ENCODE data around the gene SAG. TPM values are rescaled to one million over a fixed set of nuclear protein-coding genes. Genes with fewer than 3 reads are reported as not detected.

Gene SAG
- total and polyA plus RNA-seq, 9 of the 15 experiments (the other 6 are each of a cell fraction or from before 2014, with no cell fraction given) = 0.04 to 0.64 (median 0.31) TPM; not detected in 5

GRCh38 chr2:233354500-233354924, 46.9 kb downstream of the SAG start:
- H2AFZ ChIP-seq (ENCODE audit: low read depth, low read length) = peak overlapping the region; percentile 81
- peak overlapping the region; percentile 52; the same call in 1 of the 2 replicates for H3K4me2 ChIP-seq (ENCODE audit: insufficient read depth, low read length)
- ATAC-seq (no peak), FAIRE-seq (no peak), DNase-seq (ENCODE audit: extremely low read depth in 1 of 4, low spot score in 3 of 4) (no peak)
- H3K4me3 ChIP-seq = peak overlapping the region; percentile 52
- in situ Hi-C loops (cut with MboI) (no loop called here), intact Hi-C loops (cut with micrococcal nuclease) (no loop called here)
- no peak overlapping the region for H3K27ac ChIP-seq (ENCODE audit: extremely low read depth, low read depth, low read length)
- H3K9me3 ChIP-seq (replicated peaks; ENCODE audit: control insufficient read depth, insufficient read depth, low read depth, low read length) = no peaks in the 10 kb centered on the region
- CTCF ChIA-PET (ENCODE audit: low intra/inter-chr PET ratio) = no interaction called here
- H3K36me3 ChIP-seq (ENCODE audit: control insufficient read depth, insufficient read depth, low read length) = peaks cover 12% of the 10 kb centered on the region; the same call in 2 of the 3 replicates
- H3K79me2 ChIP-seq (ENCODE audit: control insufficient read depth, insufficient read depth, low read length) = peaks cover 27% of the 10 kb centered on the region
- peaks cover 6% of the 10 kb centered on the region; the same call in 1 of the 2 replicates for H4K20me1 ChIP-seq (replicated peaks; ENCODE audit: control insufficient read depth, insufficient read depth, low read length)
- POLR2A ChIA-PET = interaction anchor here (0.6 kb wide), 1 partner anchor 702 kb away, joined by 5 read pairs; no protein-coding TSS in a partner anchor
- peaks cover 31 to 34% of the 10 kb centered on the region in 2 experiments for H3K4me1 ChIP-seq (replicated peaks in 1 of 2; ENCODE audit: control insufficient read depth in 2 of 2, insufficient read depth in 2 of 2, low read length in 2 of 2)
- WGBS (ENCODE audit: insufficient coverage, low coverage, missing lambda C conversion rate) = no CpG with 5 or more reads among the region's 77 CpGs
- H3K27me3 ChIP-seq (ENCODE audit: control insufficient read depth in 2 of 2, insufficient read depth in 2 of 2, low read length in 2 of 2) = no peaks in the 10 kb centered on the region
- no TSS peak for BruUV-seq (replicated peaks)
- H3K9me1 ChIP-seq (ENCODE audit: control insufficient read depth, insufficient read depth, low read length) = no peaks in the 10 kb centered on the region
- H3K9ac ChIP-seq (ENCODE audit: insufficient read depth in 1 of 2, low read depth in 2 of 2, low read length in 2 of 2) = peak overlapping the region in 1 of 2 experiments; percentile 93; a peak in 2 of 4 replicates
- TF ChIP-seq PHF8 (IDR thresholded peaks at IDR 0.05; ENCODE audit: borderline replicate concordance, low read length) = peak; percentile 68; the same call in 1 of the 2 replicates
- peak; percentile 77 for TF ChIP-seq RB1 (IDR thresholded peaks at IDR 0.05; ENCODE audit: low read depth)
- no peak for TF ChIP-seq ZNF146 (CRISPR knock-in tag; IDR thresholded peaks at IDR 0.05; ENCODE audit: unreplicated experiment)
- TF ChIP-seq RBBP5 (IDR thresholded peaks at IDR 0.05; ENCODE audit: borderline replicate concordance, insufficient read depth, low read length, poor library complexity, severe bottlenecking) = peak; percentile 69
- peak; percentile 37 for TF ChIP-seq TBP (optimal IDR thresholded peaks at IDR 0.05; ENCODE audit: low read depth, low read length)
- peak; percentile 0; the same call in 1 of the 2 replicates for TF ChIP-seq ZFX (CRISPR knock-in tag; IDR thresholded peaks at IDR 0.05)
- 0 out of 2 replicates have a peak, but pooled peaks have one; percentile 29 for TF ChIP-seq RBFOX2 (IDR thresholded peaks at IDR 0.05; ENCODE audit: low read depth, low read length)
- no peak for TF ChIP-seq KLF13 (tag; IDR thresholded peaks at IDR 0.05; ENCODE audit: borderline replicate concordance, low read depth)
- TF ChIP-seq YY1 (IDR thresholded peaks at IDR 0.05; ENCODE audit: borderline replicate concordance in 1 of 3, control insufficient read depth in 1 of 3, extremely low read depth in 1 of 3, insufficient read depth in 3 of 3, insufficient read length in 1 of 3, insufficient replicate concordance in 2 of 3, low read depth in 1 of 3, low read length in 2 of 3) = peak; percentile 31 to 78 (median 70)
- peak; percentile 29; the same call in 1 of the 2 replicates for TF ChIP-seq VEZF1 (CRISPR knock-in tag; IDR thresholded peaks at IDR 0.05)
- no peak for TF ChIP-seq HOXB6 (CRISPR knock-in tag; IDR thresholded peaks at IDR 0.05; ENCODE audit: borderline replicate concordance)
- TF ChIP-seq POLR2G (IDR thresholded peaks at IDR 0.05; ENCODE audit: low read depth, low read length) = peak; percentile 83
